Ovary (tissue), 9 donors: ENCODE data around the gene APBA2. TPM values are rescaled to one million over a fixed set of nuclear protein-coding genes. Genes with fewer than 3 reads are reported as not detected.

Source experiments
- DNase-seq, 5 donors: peaks; one replicate each; pipeline ENCODE4 v3.0.0-alpha.2; 2019 to 2020
- H3K27ac ChIP-seq, 2 donors: fragments of 200-600 bp; one replicate each; pipeline versions ENCODE4 v1.5.1 to v1.8.0; 2019 to 2022
- H3K27me3 ChIP-seq: fragments of 200-600 bp; one replicate; pipeline ENCODE4 v1.8.0; 2022
- H3K36me3 ChIP-seq: fragments of 200-600 bp; sonication (generic); one replicate; pipeline ENCODE4 v1.5.1; 2019
- H3K4me1 ChIP-seq: one replicate; pipeline ENCODE4 v1.8.1; 2013; ENCODE audit warnings: mild to moderate bottlenecking, moderate library complexity; ENCODE audit not compliant: insufficient read depth
- H3K4me3 ChIP-seq: fragments of 200-600 bp; sonication (generic); one replicate; pipeline ENCODE4 v1.5.1; 2017
- H3K9me3 ChIP-seq, 2 donors: fragments of 200-600 bp in 1 of 2; sonication (generic) in 1 of 2; one replicate each; pipeline versions ENCODE4 v1.5.1 to v1.8.1; 2013 to 2019; ENCODE audit warnings: mild to moderate bottlenecking in 1 of 2, moderate library complexity in 1 of 2
- EP300 ChIP-seq: sonication (generic); formaldehyde crosslinking; IDR thresholded peaks from one replicate; pipeline ENCODE4 v1.6.1; 2017; ENCODE audit warnings: antibody characterized with exemption
- POLR2A ChIP-seq: fragments of 450-650 bp; IDR thresholded peaks from one replicate; pipeline ENCODE4 v1.6.1; 2017; ENCODE audit warnings: antibody characterized with exemption, mild to moderate bottlenecking, moderate library complexity
- WGBS, 3 donors: extraction: QIAGEN DNeasy Blood & Tissue Kit in 1 of 3; methylation state at CpG; one replicate each; pipeline versions ENCODE4 v1.1.5 to v1.1.7; 2013 to 2017; 5-methylcytosine and 5-hydroxymethylcytosine counted together
- intact Hi-C, 4 donors: fragments of 100-400 bp; cut with DNase I; formaldehyde crosslinking; loops; one replicate each; pipeline versions ENCODE4 v1.11.0 to v1.15.1; 2022 to 2023
- polyA plus RNA-seq, 2 donors: library from polyadenylated mRNA; stranded (reverse); fragments of 200-250 nt in 1 of 2; fragments of 350-450 nt in 1 of 2; fragmentation: Illumina TruSeq in 1 of 2; extraction: RNeasy Lipid Tissue Mini Kit (QIAGEN cat#74804) in 1 of 2; gene quantifications; one replicate each; pipeline ENCODE4 v1.2.3, GENCODE V29; 2013 to 2014
- total RNA-seq, 7 donors: library from RNA; depleted of rRNA in 2 of 7; stranded (reverse); fragments of >200 nt in 2 of 7; fragmentation: NEBNext Ultra II Directional in 3 of 7; extraction: Animal tissue kit (Norgen Biotek cat#: 25700) in 3 of 7; gene quantifications; one replicate each; pipeline versions ENCODE4 v1.1.0 to v1.2.4, GENCODE V29; 2016 to 2023
- TF ChIP-seq, protein P1 (sequence below), 3 donors: fragments of 450-650 bp in 2 of 3; fragments of 200-600 bp in 1 of 3; IDR thresholded peaks; one replicate each; pipeline versions ENCODE4 v1.5.1 to v1.8.0; 2016 to 2022; ENCODE audit warnings: antibody characterized with exemption in 3 of 3, mild to moderate bottlenecking in 1 of 3
- donor health status: DM: no; HTN: no; CAD: no; lungs with moderate emphysema.
- donor health status: DM: no; HTN: no; CAD: no.
- donor health status: Bipolar disorder and iron deficiency.
- donor health status: DM: yes; HTN: yes; CAD: no.
- donor health status: DM: no; HTN: no; CAD: no.
- donor health status: DM: yes; HTN: yes; CAD: no.

The APBA2 gene
- total and polyA plus RNA-seq, 9 donors = 0.53 to 3.1 (median 1.4) TPM

GRCh38 chr15:29066838-29067237 is 181.1 kb downstream of the APBA2 start:
- intact Hi-C loops = no loop called here
- H3K27me3 ChIP-seq = no peaks in the 10 kb centered on the region
- H3K9me3 ChIP-seq = no peaks in the 10 kb centered on the region
- no peak for TF ChIP-seq POLR2A
- TF ChIP-seq EP300 = no peak
- TF ChIP-seq, protein P1, sequence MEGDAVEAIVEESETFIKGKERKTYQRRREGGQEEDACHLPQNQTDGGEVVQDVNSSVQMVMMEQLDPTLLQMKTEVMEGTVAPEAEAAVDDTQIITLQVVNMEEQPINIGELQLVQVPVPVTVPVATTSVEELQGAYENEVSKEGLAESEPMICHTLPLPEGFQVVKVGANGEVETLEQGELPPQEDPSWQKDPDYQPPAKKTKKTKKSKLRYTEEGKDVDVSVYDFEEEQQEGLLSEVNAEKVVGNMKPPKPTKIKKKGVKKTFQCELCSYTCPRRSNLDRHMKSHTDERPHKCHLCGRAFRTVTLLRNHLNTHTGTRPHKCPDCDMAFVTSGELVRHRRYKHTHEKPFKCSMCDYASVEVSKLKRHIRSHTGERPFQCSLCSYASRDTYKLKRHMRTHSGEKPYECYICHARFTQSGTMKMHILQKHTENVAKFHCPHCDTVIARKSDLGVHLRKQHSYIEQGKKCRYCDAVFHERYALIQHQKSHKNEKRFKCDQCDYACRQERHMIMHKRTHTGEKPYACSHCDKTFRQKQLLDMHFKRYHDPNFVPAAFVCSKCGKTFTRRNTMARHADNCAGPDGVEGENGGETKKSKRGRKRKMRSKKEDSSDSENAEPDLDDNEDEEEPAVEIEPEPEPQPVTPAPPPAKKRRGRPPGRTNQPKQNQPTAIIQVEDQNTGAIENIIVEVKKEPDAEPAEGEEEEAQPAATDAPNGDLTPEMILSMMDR (IDR thresholded peaks at IDR 0.05) = no peak
- no peak for DNase-seq
- 84 to 90% (median 90%) methylated on average over 2 of the region's 2 CpGs for WGBS, 3 donors
- H3K27ac ChIP-seq = no peak overlapping the region
- H3K36me3 ChIP-seq = no peaks in the 10 kb centered on the region
- no peak overlapping the region for H3K4me3 ChIP-seq
- H3K4me1 ChIP-seq = no peaks in the 10 kb centered on the region

GRCh38 chr15:29067949-29068348 is 182.2 kb downstream of the APBA2 start:
- TF ChIP-seq EP300 (no peak), POLR2A (no peak)
- TF ChIP-seq, protein P1 (IDR thresholded peaks at IDR 0.05) = no peak

GRCh38 chr15:29070471-29071231 is 184.9 kb downstream of the APBA2 start:
- Histone ChIP-seq H3K36me3 (no peaks in the 10 kb centered on the region), H3K9me3 (no peaks in the 10 kb centered on the region), H3K4me3 (no peak overlapping the region), H3K27ac (no peak overlapping the region), H3K27me3 (no peaks in the 10 kb centered on the region), H3K4me1 (no peaks in the 10 kb centered on the region)
- 76 to 86% (median 86%) methylated on average over 17 of the region's 17 CpGs for WGBS, 3 donors
- DNase-seq = no peak
- intact Hi-C loops = no loop called here
- TF ChIP-seq, protein P1 (IDR thresholded peaks at IDR 0.05) = no peak
- no peak for TF ChIP-seq POLR2A
- no peak for TF ChIP-seq EP300

More at GRCh38 chr15:29067949-29068348, 182.2 kb downstream of the APBA2 start:
- DNase-seq = no peak
- H3K27me3 ChIP-seq = no peaks in the 10 kb centered on the region
- intact Hi-C loops = no loop called here
- H3K36me3 ChIP-seq = no peaks in the 10 kb centered on the region
- H3K4me3 ChIP-seq = no peak overlapping the region
- WGBS, 3 donors = 59 to 67% (median 59%) methylated on average over 7 of the region's 7 CpGs
- no peak overlapping the region for H3K27ac ChIP-seq
- no peaks in the 10 kb centered on the region for H3K4me1 ChIP-seq
- no peaks in the 10 kb centered on the region for H3K9me3 ChIP-seq

DNA sequence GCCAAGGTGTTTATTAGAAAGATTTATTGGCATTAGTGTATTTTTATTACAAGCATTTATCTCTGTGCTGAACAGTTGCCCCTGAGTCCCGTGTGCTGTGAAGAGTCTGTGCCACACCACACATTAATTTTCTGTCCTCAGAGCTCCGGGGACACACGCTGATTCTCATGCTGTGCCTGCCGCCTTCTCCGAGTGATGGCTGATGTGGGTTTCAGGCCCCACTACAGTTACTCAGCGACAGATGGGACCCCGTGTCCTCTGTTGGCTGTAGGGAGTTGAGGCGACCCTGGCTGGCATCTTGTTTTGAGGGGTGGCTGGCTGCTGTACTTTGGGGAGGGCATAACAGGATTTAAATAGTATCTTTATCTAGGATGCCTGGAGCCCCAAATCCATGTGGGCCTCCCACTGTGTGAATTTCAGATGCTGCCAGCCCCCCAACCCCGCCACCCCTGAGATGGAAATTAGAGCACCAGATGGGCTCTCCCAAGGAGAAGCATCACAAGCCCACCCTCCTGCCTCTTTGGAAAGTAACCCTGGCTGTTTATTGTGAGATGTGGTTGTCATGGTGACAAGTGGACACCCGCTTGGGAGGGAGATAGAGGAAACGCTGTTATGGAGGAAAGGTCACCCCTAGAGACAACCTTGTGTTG is 185.6 kb downstream of the APBA2 start:
- TF ChIP-seq POLR2A (no peak), EP300 (no peak)
- TF ChIP-seq, protein P1 (IDR thresholded peaks at IDR 0.05) = no peak
- WGBS, 3 donors = 74 to 80% (median 77%) methylated on average over 11 of the region's 11 CpGs
- Histone ChIP-seq H3K9me3 (no peaks in the 10 kb centered on the region), H3K27ac (no peak overlapping the region), H3K27me3 (no peaks in the 10 kb centered on the region), H3K4me3 (no peak overlapping the region), H3K36me3 (no peaks in the 10 kb centered on the region), H3K4me1 (no peaks in the 10 kb centered on the region)
- intact Hi-C loops = no loop called here
- no peak for DNase-seq
